IPS-18a (cell line): ENCODE measurements around the gene TMEM117.
"Not testable (repeated sequence)": the region's sequence is repeated elsewhere in the genome, so short reads cannot be mapped to it uniquely, and the experiment has no call there.

Source experiments
- H3K27ac ChIP-seq: one replicate; pipeline ENCODE4 v1.5.1; 2013; ENCODE audit warnings: low read length
- H3K27me3 ChIP-seq: one replicate; pipeline ENCODE4 v1.6.1; 2013; ENCODE audit warnings: mild to moderate bottlenecking, low read length; ENCODE audit not compliant: control insufficient read depth, insufficient read depth
- H3K36me3 ChIP-seq: one replicate; pipeline ENCODE4 v1.6.1; 2013; ENCODE audit warnings: low read depth, low read length; ENCODE audit not compliant: control insufficient read depth
- H3K4me1 ChIP-seq: one replicate; pipeline ENCODE4 v1.6.1; 2013; ENCODE audit warnings: low read depth, low read length; ENCODE audit not compliant: control insufficient read depth
- H3K4me3 ChIP-seq: one replicate; pipeline ENCODE4 v1.5.1; 2013; ENCODE audit warnings: low read length
- H3K9ac ChIP-seq: one replicate; pipeline ENCODE4 v1.6.1; 2013; ENCODE audit warnings: mild to moderate bottlenecking, low read length, moderate library complexity
- H3K9me3 ChIP-seq: one replicate; pipeline ENCODE4 v1.6.1; 2013; ENCODE audit warnings: low read depth, low read length; ENCODE audit not compliant: control insufficient read depth

TMEM117 gene

GRCh38 chr12:43869765-43870164, 33.9 kb downstream of the TMEM117 start:
- not testable (repeated sequence) for H3K4me1 ChIP-seq, H3K36me3 ChIP-seq, H3K9ac ChIP-seq, H3K27me3 ChIP-seq, H3K27ac ChIP-seq, H3K4me3 ChIP-seq, H3K9me3 ChIP-seq

- H3K4me3 ChIP-seq, H3K4me1 ChIP-seq, H3K9ac ChIP-seq, H3K36me3 ChIP-seq, H3K9me3 ChIP-seq, H3K27ac ChIP-seq, H3K27me3 ChIP-seq: not testable (repeated sequence)
These were observed 35.4 kb downstream of the TMEM117 start for GRCh38 chr12:43871258-43871657.

GRCh38 chr12:43872396-43872795, 36.5 kb downstream of the TMEM117 start:
- no peaks in the 10 kb centered on the region for H3K27me3 ChIP-seq
- H3K4me1 ChIP-seq, result no peaks in the 10 kb centered on the region
- H3K9ac ChIP-seq, result no peak overlapping the region
- H3K9me3 ChIP-seq, result no peaks in the 10 kb centered on the region
- H3K27ac ChIP-seq, result no peak overlapping the region
- H3K4me3 ChIP-seq, result no peak overlapping the region
- no peaks in the 10 kb centered on the region for H3K36me3 ChIP-seq

- H3K4me1 ChIP-seq, result no peaks in the 10 kb centered on the region
- H3K27me3 ChIP-seq, result no peaks in the 10 kb centered on the region
- no peaks in the 10 kb centered on the region for H3K36me3 ChIP-seq
- H3K27ac ChIP-seq, result no peak overlapping the region
- no peak overlapping the region for H3K9ac ChIP-seq
- H3K9me3 ChIP-seq, result no peaks in the 10 kb centered on the region
- no peak overlapping the region for H3K4me3 ChIP-seq
These were observed 42.2 kb downstream of the TMEM117 start for GRCh38 chr12:43878050-43878449.

GRCh38 chr12:43880547-43880946, 44.7 kb downstream of the TMEM117 start:
- no peaks in the 10 kb centered on the region for H3K9me3 ChIP-seq
- H3K4me3 ChIP-seq, result no peak overlapping the region
- H3K27ac ChIP-seq, result no peak overlapping the region
- H3K36me3 ChIP-seq, result no peaks in the 10 kb centered on the region
- H3K27me3 ChIP-seq, result no peaks in the 10 kb centered on the region
- no peaks in the 10 kb centered on the region for H3K4me1 ChIP-seq
- H3K9ac ChIP-seq, result no peak overlapping the region

GRCh38 chr12:43882578-43883178, 46.8 kb downstream of the TMEM117 start:
- no peak overlapping the region for H3K27ac ChIP-seq
- H3K27me3 ChIP-seq, result no peaks in the 10 kb centered on the region
- no peak overlapping the region for H3K4me3 ChIP-seq
- H3K9ac ChIP-seq, result no peak overlapping the region
- H3K4me1 ChIP-seq, result no peaks in the 10 kb centered on the region
- H3K9me3 ChIP-seq, result no peaks in the 10 kb centered on the region
- H3K36me3 ChIP-seq, result no peaks in the 10 kb centered on the region

- Histone ChIP-seq H3K4me1 (no peaks in the 10 kb centered on the region), H3K27ac (no peak overlapping the region), H3K4me3 (no peak overlapping the region), H3K9me3 (no peaks in the 10 kb centered on the region), H3K27me3 (no peaks in the 10 kb centered on the region), H3K36me3 (no peaks in the 10 kb centered on the region), H3K9ac (no peak overlapping the region)
These were observed 47.4 kb downstream of the TMEM117 start for GRCh38 chr12:43883311-43883710.

GRCh38 chr12:43883748-43884147, 47.9 kb downstream of the TMEM117 start:
- H3K27me3 ChIP-seq, result no peaks in the 10 kb centered on the region
- H3K4me3 ChIP-seq, result no peak overlapping the region
- H3K9ac ChIP-seq, result no peak overlapping the region
- H3K27ac ChIP-seq, result no peak overlapping the region
- H3K36me3 ChIP-seq, result no peaks in the 10 kb centered on the region
- H3K9me3 ChIP-seq, result no peaks in the 10 kb centered on the region
- H3K4me1 ChIP-seq, result no peaks in the 10 kb centered on the region

GRCh38 chr12:43884683-43885410, 49.0 kb downstream of the TMEM117 start:
- no peaks in the 10 kb centered on the region for H3K36me3 ChIP-seq
- no peaks in the 10 kb centered on the region for H3K4me1 ChIP-seq
- no peaks in the 10 kb centered on the region for H3K27me3 ChIP-seq
- H3K4me3 ChIP-seq, result no peak overlapping the region
- H3K27ac ChIP-seq, result no peak overlapping the region
- H3K9ac ChIP-seq, result no peak overlapping the region
- no peaks in the 10 kb centered on the region for H3K9me3 ChIP-seq

GRCh38 chr12:43887397-43887796, 51.5 kb downstream of the TMEM117 start:
- H3K36me3 ChIP-seq, result no peaks in the 10 kb centered on the region
- no peak overlapping the region for H3K4me3 ChIP-seq
- H3K9me3 ChIP-seq, result no peaks in the 10 kb centered on the region
- no peaks in the 10 kb centered on the region for H3K4me1 ChIP-seq
- no peaks in the 10 kb centered on the region for H3K27me3 ChIP-seq
- H3K9ac ChIP-seq, result no peak overlapping the region
- no peak overlapping the region for H3K27ac ChIP-seq

- no peaks in the 10 kb centered on the region for H3K36me3 ChIP-seq
- no peaks in the 10 kb centered on the region for H3K4me1 ChIP-seq
- no peak overlapping the region for H3K4me3 ChIP-seq
- H3K27ac ChIP-seq, result no peak overlapping the region
- H3K9ac ChIP-seq, result no peak overlapping the region
- H3K9me3 ChIP-seq, result no peaks in the 10 kb centered on the region
- no peaks in the 10 kb centered on the region for H3K27me3 ChIP-seq
These were observed 56.1 kb downstream of the TMEM117 start for GRCh38 chr12:43891856-43892574.

GRCh38 chr12:43893670-43894069, 57.8 kb downstream of the TMEM117 start:
- no peaks in the 10 kb centered on the region for H3K36me3 ChIP-seq
- H3K4me3 ChIP-seq, result no peak overlapping the region
- H3K9me3 ChIP-seq, result no peaks in the 10 kb centered on the region
- H3K4me1 ChIP-seq, result peaks cover 3% of the 10 kb centered on the region
- no peak overlapping the region for H3K9ac ChIP-seq
- H3K27ac ChIP-seq, result no peak overlapping the region
- H3K27me3 ChIP-seq, result no peaks in the 10 kb centered on the region
